Skeletal muscle tissue (tissue), 4 donors: ENCODE data around the gene DEFB124. TPM values are rescaled to one million over a fixed set of nuclear protein-coding genes. Genes with fewer than 3 reads are reported as not detected.
"Not testable (repeated sequence)": the region's sequence is repeated elsewhere in the genome, so short reads cannot be mapped to it uniquely, and the experiment has no call there.

ENCODE experiments used
- H3K27ac ChIP-seq: one replicate; pipeline ENCODE4 v1.7.0; 2013; ENCODE audit warnings: mild to moderate bottlenecking, low read depth, low read length, inconsistent platforms
- H3K27me3 ChIP-seq, 3 donors: one replicate each; pipeline ENCODE4 v1.7.0; 2013; ENCODE audit warnings: low read length in 3 of 3; ENCODE audit not compliant: control insufficient read depth in 3 of 3, insufficient read depth in 3 of 3
- H3K36me3 ChIP-seq, 3 donors: one replicate each; pipeline ENCODE4 v1.7.0; 2013; ENCODE audit warnings: low read length in 3 of 3; ENCODE audit not compliant: control insufficient read depth in 3 of 3, insufficient read depth in 3 of 3
- H3K4me1 ChIP-seq, 3 donors: one replicate each; pipeline ENCODE4 v1.7.0; 2013; ENCODE audit warnings: low read length in 3 of 3, mild to moderate bottlenecking in 3 of 3; ENCODE audit not compliant: control insufficient read depth in 3 of 3, insufficient read depth in 3 of 3
- H3K4me3 ChIP-seq, 3 donors: one replicate each; pipeline ENCODE4 v1.7.0; 2013; ENCODE audit warnings: low read length in 3 of 3
- H3K9ac ChIP-seq, 3 donors: one replicate each; pipeline ENCODE4 v1.7.0; 2013; ENCODE audit warnings: low read length in 3 of 3, mild to moderate bottlenecking in 3 of 3, moderate library complexity in 2 of 3, low read depth in 1 of 3
- H3K9me3 ChIP-seq, 3 donors: one replicate each; pipeline ENCODE4 v1.7.0; 2013; ENCODE audit warnings: low read length in 3 of 3; ENCODE audit not compliant: control insufficient read depth in 3 of 3
- total RNA-seq: library from RNA; depleted of rRNA; stranded (reverse); fragments of >200 nt; gene quantifications from one replicate; pipeline ENCODE4 v1.2.3, GENCODE V29; 2014
- donor health status: Osteomylitis.

DEFB124 gene
- total RNA-seq, 1 donor from 2014 or later: not detected

GRCh38 chr20:31472395-31473330, 2.3 kb downstream of the DEFB124 start:
- Histone ChIP-seq H3K4me3 (no peak overlapping the region), H3K4me1 (peaks cover 9 to 10% (median 10%) of the 10 kb centered on the region in 3 donors), H3K9ac (no peak overlapping the region), H3K36me3 (peaks cover 0 to 2% (median 0%) of the 10 kb centered on the region in 3 donors), H3K9me3 (no peaks in the 10 kb centered on the region), H3K27ac (no peak overlapping the region), H3K27me3 (peaks cover 19 to 27% (median 25%) of the 10 kb centered on the region in 3 donors)

DNA sequence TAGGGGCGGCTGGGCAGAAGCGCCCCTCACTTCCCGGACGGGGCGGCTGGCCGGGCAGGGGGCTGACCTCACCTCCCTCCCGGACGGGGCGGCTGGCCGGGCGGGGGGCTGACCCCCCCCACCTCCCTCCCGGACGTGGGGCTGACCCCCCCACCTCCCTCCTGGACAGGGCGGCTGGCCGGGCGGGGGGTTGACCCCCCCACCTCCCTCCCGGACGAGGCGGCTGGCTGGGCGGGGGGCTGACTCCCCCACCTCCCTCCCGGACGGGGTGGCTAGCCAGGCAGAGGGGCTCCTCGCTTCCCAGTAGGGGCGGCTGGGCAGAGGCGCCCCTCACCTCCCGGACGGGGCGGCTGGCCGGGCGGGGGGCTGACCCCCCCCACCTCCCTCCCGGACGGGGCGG, 4.0 kb downstream of the DEFB124 start:
- H3K4me3 ChIP-seq, H3K9me3 ChIP-seq, H3K27ac ChIP-seq, H3K36me3 ChIP-seq, H3K9ac ChIP-seq: not testable (repeated sequence)
- Histone ChIP-seq H3K4me1 (peaks cover 8 to 10% (median 9%) of the 10 kb centered on the region in 3 donors), H3K27me3 (peaks cover 9 to 16% (median 15%) of the 10 kb centered on the region in 3 donors)

DNA sequence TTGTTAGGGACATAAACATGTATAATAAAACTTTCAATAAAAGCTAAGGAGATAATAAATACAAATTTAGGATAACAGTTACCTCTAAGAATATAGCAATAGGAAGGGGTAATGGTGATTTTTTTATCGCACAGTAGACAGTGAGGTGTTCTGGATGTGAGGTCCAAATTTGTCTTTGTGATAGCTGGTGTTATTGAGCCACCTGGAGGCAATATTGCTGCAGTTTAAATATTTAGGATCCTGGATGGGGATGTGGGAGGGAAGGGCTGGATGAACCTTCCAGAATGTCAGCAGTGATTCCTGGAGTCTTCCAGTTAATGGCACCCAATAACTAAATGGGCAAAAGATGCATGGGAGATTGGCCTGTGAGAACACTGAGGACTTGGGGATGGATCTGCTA, 20.6 kb downstream of the DEFB124 start:
- H3K27ac ChIP-seq: no peak overlapping the region
- no peak overlapping the region for H3K9ac ChIP-seq
- H3K4me1 ChIP-seq: no peaks in the 10 kb centered on the region
- no peaks in the 10 kb centered on the region for H3K36me3 ChIP-seq
- no peaks in the 10 kb centered on the region for H3K9me3 ChIP-seq
- no peak overlapping the region for H3K4me3 ChIP-seq
- H3K27me3 ChIP-seq: peaks cover 0 to 4% (median 2%) of the 10 kb centered on the region in 3 donors

- no peaks in the 10 kb centered on the region for H3K9me3 ChIP-seq
- H3K27ac ChIP-seq: no peak overlapping the region
- no peaks in the 10 kb centered on the region for H3K4me1 ChIP-seq
- no peaks in the 10 kb centered on the region for H3K36me3 ChIP-seq
- no peaks in the 10 kb centered on the region for H3K27me3 ChIP-seq
- H3K4me3 ChIP-seq: no peak overlapping the region
- no peak overlapping the region for H3K9ac ChIP-seq
Observed at GRCh38 chr20:31452575-31452974, 22.4 kb downstream of the DEFB124 start.

DNA sequence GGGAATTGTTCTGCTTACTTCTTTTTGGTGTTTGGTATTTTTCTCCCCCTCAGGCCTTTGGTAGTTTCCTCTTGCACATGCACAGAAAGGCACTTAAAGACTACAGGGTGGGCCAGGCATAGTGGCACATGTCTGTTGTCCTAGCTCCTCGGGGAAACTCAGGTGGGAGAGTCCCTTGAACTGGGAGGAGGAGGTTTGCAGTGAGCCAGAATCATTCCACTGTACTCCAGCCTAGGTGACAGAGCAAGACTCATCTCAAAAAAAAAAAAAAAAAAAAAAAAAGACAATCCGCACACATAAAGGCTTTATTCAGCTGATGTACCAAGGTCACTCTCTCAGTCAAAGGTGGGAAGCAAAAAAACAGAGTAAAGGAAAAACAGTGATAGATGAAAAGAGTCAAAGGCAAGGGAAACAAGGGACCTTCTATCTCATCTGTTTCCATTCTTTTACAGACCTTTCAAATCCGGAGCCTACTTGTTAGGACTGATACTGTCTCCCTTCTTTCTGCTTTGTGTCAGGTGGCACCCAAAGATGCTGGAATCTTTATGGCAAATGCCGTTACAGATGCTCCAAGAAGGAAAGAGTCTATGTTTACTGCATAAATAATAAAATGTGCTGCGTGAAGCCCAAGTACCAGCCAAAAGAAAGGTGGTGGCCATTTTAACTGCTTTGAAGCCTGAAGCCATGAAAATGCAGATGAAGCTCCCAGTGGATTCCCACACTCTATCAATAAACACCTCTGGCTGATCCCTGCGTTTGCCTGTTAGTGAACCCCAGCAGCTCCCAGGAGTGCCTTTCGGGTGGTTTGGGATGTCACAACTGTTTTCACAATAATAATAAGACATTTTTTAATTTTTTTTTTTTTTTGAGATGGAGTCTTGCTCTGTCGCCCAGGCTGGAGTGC, 25.2 kb downstream of the DEFB124 start:
- no peaks in the 10 kb centered on the region for H3K4me1 ChIP-seq
- H3K27ac ChIP-seq: no peak overlapping the region
- H3K9me3 ChIP-seq: no peaks in the 10 kb centered on the region
- no peak overlapping the region for H3K9ac ChIP-seq
- H3K27me3 ChIP-seq: no peaks in the 10 kb centered on the region
- H3K36me3 ChIP-seq: no peaks in the 10 kb centered on the region
- H3K4me3 ChIP-seq: no peak overlapping the region

- Histone ChIP-seq H3K9ac (no peak overlapping the region), H3K36me3 (no peaks in the 10 kb centered on the region), H3K4me1 (no peaks in the 10 kb centered on the region), H3K9me3 (no peaks in the 10 kb centered on the region), H3K27me3 (peaks cover 0 to 3% (median 0%) of the 10 kb centered on the region in 3 donors), H3K4me3 (no peak overlapping the region), H3K27ac (no peak overlapping the region)
Observed at GRCh38 chr20:31446084-31446819, 28.7 kb downstream of the DEFB124 start.

GRCh38 chr20:31440012-31440659, 34.8 kb downstream of the DEFB124 start, which contains the start of gene DEFB123:
Gene DEFB123 (plus strand): TSS chr20:31440632. CDS start chr20:31440699, 67 bp downstream.
- Histone ChIP-seq H3K9ac (no peak within 1 kb of the TSS), H3K4me1 (no peaks in the 10 kb centered on the region), H3K27me3 (peaks cover 0 to 3% (median 0%) of the 10 kb centered on the region in 3 donors), H3K36me3 (no peaks in the 10 kb centered on the region), H3K4me3 (no peak within 1 kb of the TSS), H3K27ac (no peak within 1 kb of the TSS), H3K9me3 (no peaks in the 10 kb centered on the region)

DNA sequence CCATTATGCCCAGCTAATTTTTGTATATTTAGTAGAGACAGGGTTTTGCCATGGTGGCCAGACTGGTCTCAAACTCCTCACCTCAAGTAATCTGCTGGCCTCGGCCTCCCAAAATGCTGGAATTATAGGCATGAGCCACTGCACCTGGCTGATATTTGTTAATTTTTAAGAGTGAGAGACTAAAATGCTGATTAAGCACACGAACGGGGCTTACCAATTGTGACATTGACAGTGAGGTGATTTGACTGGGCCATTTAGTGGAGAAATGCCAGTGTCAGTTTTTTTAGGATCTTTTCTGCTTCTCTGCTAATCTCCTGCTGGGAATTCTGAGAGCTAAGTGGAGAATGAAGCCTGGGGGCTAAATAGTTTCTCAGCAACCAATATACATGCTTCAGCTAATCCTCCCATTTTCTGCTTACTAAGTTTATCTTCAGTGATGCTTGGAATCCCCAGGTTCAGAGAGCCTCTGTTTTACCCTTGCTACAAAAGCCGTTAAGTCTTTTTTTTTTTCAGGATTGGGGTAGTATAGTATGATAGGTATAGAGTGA, 44.3 kb downstream of the DEFB124 start:
- no peaks in the 10 kb centered on the region for H3K4me1 ChIP-seq

GRCh38 chr20:31427576-31427975, 47.4 kb downstream of the DEFB124 start:
- not testable (repeated sequence) for H3K9me3 ChIP-seq, H3K4me1 ChIP-seq, H3K27me3 ChIP-seq, H3K27ac ChIP-seq, H3K36me3 ChIP-seq, H3K9ac ChIP-seq, H3K4me3 ChIP-seq

More for the DNA sequence above, 44.3 kb downstream of the DEFB124 start:
- Histone ChIP-seq H3K27ac (no peak overlapping the region), H3K9ac (no peak overlapping the region), H3K9me3 (no peaks in the 10 kb centered on the region), H3K36me3 (no peaks in the 10 kb centered on the region), H3K27me3 (no peaks in the 10 kb centered on the region), H3K4me3 (no peak overlapping the region)
